Osteoblast (primary cell): ENCODE data around the gene BASP1. TPM values are rescaled to one million over a fixed set of nuclear protein-coding genes. Genes with fewer than 3 reads are reported as not detected.

ENCODE experiments used
- DNase-seq: peaks from one replicate; pipeline ENCODE4 v3.0.0; 2011; ENCODE audit warnings: low spot score, mixed read lengths; ENCODE audit not compliant: insufficient read length; ENCODE audit errors: missing footprints
- H2AFZ ChIP-seq: 2 replicates; pipeline ENCODE4 v1.6.0; 2011; ENCODE audit warnings: mild to moderate bottlenecking, low read length
- H3K27ac ChIP-seq: 2 replicates; pipeline ENCODE4 v1.5.1; 2011; ENCODE audit warnings: mild to moderate bottlenecking, low read depth, low read length, moderate library complexity
- H3K27me3 ChIP-seq: 2 replicates; pipeline ENCODE4 v1.6.0; 2012; ENCODE audit warnings: mild to moderate bottlenecking, control low read depth, inconsistent platforms, low read length, moderate library complexity; ENCODE audit not compliant: insufficient read depth
- H3K36me3 ChIP-seq: 2 replicates; pipeline ENCODE4 v1.5.1; 2011; ENCODE audit warnings: mild to moderate bottlenecking, low read length, control low read depth, moderate library complexity; ENCODE audit not compliant: insufficient read depth
- H3K4me1 ChIP-seq: 2 replicates; pipeline ENCODE4 v1.5.1; 2011; ENCODE audit warnings: mild to moderate bottlenecking, low read length, control low read depth, moderate library complexity; ENCODE audit not compliant: insufficient read depth
- H3K4me2 ChIP-seq: 2 replicates; pipeline ENCODE4 v1.6.0; 2011; ENCODE audit warnings: mild to moderate bottlenecking, low read length; ENCODE audit not compliant: insufficient read depth
- H3K4me3 ChIP-seq: fragments of 200-600 bp; sonication (generic); 3 replicates; pipeline ENCODE4 v1.5.1; 2012; ENCODE audit warnings: mild to moderate bottlenecking, low read length, inconsistent platforms; ENCODE audit not compliant: insufficient read depth
- H3K79me2 ChIP-seq: 2 replicates; pipeline ENCODE4 v1.6.0; 2012; ENCODE audit warnings: mild to moderate bottlenecking, low read length, control low read depth, inconsistent platforms; ENCODE audit not compliant: insufficient read depth
- H3K9me3 ChIP-seq: 2 replicates; pipeline ENCODE4 v1.5.1; 2011; ENCODE audit warnings: low read depth, low read length, control low read depth
- H4K20me1 ChIP-seq: 2 replicates; pipeline ENCODE4 v1.6.0; 2012; ENCODE audit warnings: mild to moderate bottlenecking, low read length, control low read depth; ENCODE audit not compliant: insufficient read depth
- CTCF ChIP-seq: IDR thresholded peaks from 2 replicates; pipeline ENCODE4 v1.5.1; 2011; ENCODE audit warnings: mild to moderate bottlenecking, low read depth, low read length, moderate library complexity; ENCODE audit errors: extremely low read depth
- total RNA-seq: library from RNA; depleted of rRNA; stranded (reverse); fragments of >200 nt; gene quantifications from 2 replicates; pipeline ENCODE4 v1.2.3, GENCODE V29; 2012

Gene BASP1
- total RNA-seq, 1 donor, result 242 TPM

- no peak for DNase-seq
- no peak overlapping the region for H3K27ac ChIP-seq
- H3K9me3 ChIP-seq, result no peaks in the 10 kb centered on the region
- H3K4me1 ChIP-seq, result peaks cover 3% of the 10 kb centered on the region
- peaks cover 3% of the 10 kb centered on the region for H4K20me1 ChIP-seq
- peak overlapping the region; percentile 5 for H3K4me2 ChIP-seq
- no peak overlapping the region for H2AFZ ChIP-seq
- H3K79me2 ChIP-seq, result no peaks in the 10 kb centered on the region
- TF ChIP-seq CTCF, result no peak
- no peak overlapping the region for H3K4me3 ChIP-seq
- peaks cover 3% of the 10 kb centered on the region for H3K36me3 ChIP-seq
- no peaks in the 10 kb centered on the region for H3K27me3 ChIP-seq
Observed at GRCh38 chr5:17282283-17283120, 65.1 kb downstream of the BASP1 start.

- no peaks in the 10 kb centered on the region for H3K79me2 ChIP-seq
- no peak overlapping the region for H2AFZ ChIP-seq
- no peak for DNase-seq
- H3K4me2 ChIP-seq, result no peak overlapping the region
- H3K27ac ChIP-seq, result no peak overlapping the region
- TF ChIP-seq CTCF, result no peak
- peaks cover 3% of the 10 kb centered on the region for H4K20me1 ChIP-seq
- H3K4me3 ChIP-seq, result no peak overlapping the region
- no peaks in the 10 kb centered on the region for H3K36me3 ChIP-seq
- H3K27me3 ChIP-seq, result no peaks in the 10 kb centered on the region
- H3K4me1 ChIP-seq, result peaks cover 3% of the 10 kb centered on the region
- H3K9me3 ChIP-seq, result no peaks in the 10 kb centered on the region
Observed at GRCh38 chr5:17283121-17283415, 65.6 kb downstream of the BASP1 start.

GRCh38 chr5:17287501-17288155 lies 70.2 kb downstream of the BASP1 start:
- H3K79me2 ChIP-seq, result no peaks in the 10 kb centered on the region
- H3K36me3 ChIP-seq, result no peaks in the 10 kb centered on the region
- peaks cover 2% of the 10 kb centered on the region for H3K4me1 ChIP-seq
- no peak overlapping the region for H3K4me2 ChIP-seq
- no peak for TF ChIP-seq CTCF
- no peak overlapping the region for H3K4me3 ChIP-seq
- H2AFZ ChIP-seq, result no peak overlapping the region
- H4K20me1 ChIP-seq, result no peaks in the 10 kb centered on the region
- H3K27me3 ChIP-seq, result peaks cover 3% of the 10 kb centered on the region
- DNase-seq, result no peak
- no peak overlapping the region for H3K27ac ChIP-seq
- H3K9me3 ChIP-seq, result no peaks in the 10 kb centered on the region

GRCh38 chr5:17288570-17288969 lies 71.1 kb downstream of the BASP1 start:
- Histone ChIP-seq H3K36me3 (no peaks in the 10 kb centered on the region), H3K27ac (no peak overlapping the region), H3K4me3 (no peak overlapping the region), H3K4me2 (no peak overlapping the region), H3K9me3 (no peaks in the 10 kb centered on the region), H4K20me1 (no peaks in the 10 kb centered on the region), H2AFZ (no peak overlapping the region), H3K27me3 (peaks cover 3% of the 10 kb centered on the region), H3K4me1 (peaks cover 2% of the 10 kb centered on the region), H3K79me2 (no peaks in the 10 kb centered on the region)
- TF ChIP-seq CTCF, result no peak
- no peak for DNase-seq
